ENCODE results near the gene BHMT.

DNA sequence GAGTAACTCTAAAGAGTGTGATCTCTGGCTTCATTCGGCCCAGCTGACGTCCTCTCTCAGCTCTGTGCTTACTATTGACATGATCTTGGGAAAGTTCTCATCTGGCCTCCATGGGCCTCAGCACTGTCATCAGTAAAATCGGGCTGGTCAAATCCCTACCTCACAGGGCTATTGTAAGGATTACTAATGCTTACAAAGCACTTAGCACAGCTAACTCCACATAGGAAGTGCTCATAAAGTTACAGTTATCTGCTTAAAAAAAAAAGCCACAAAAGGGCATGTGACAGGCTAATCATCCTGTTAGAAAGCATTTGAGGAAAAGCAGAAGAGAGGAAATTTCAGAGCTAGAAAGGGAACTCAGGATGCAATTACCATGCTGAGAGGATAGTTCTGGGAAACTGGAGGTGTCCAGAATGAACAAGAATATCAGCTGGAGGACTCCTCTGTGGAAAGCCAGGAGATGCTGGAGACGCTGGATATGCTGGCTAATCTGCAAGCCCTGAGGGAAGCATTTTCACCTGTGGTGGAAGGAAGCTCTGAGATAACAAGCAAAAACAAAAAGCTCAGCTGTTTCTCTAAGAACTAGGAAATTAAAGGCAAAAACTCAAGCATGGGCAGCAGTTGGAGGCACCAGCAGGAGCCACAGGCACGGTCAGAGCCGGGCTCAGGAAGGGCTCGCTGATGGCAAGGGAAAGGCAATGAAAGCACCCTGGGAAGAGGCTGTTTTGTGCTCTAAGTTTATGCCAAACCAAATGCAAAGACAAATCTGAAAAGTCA is 4.4 kb upstream of the BHMT start:
- TF ChIP-seq, protein P1, sequence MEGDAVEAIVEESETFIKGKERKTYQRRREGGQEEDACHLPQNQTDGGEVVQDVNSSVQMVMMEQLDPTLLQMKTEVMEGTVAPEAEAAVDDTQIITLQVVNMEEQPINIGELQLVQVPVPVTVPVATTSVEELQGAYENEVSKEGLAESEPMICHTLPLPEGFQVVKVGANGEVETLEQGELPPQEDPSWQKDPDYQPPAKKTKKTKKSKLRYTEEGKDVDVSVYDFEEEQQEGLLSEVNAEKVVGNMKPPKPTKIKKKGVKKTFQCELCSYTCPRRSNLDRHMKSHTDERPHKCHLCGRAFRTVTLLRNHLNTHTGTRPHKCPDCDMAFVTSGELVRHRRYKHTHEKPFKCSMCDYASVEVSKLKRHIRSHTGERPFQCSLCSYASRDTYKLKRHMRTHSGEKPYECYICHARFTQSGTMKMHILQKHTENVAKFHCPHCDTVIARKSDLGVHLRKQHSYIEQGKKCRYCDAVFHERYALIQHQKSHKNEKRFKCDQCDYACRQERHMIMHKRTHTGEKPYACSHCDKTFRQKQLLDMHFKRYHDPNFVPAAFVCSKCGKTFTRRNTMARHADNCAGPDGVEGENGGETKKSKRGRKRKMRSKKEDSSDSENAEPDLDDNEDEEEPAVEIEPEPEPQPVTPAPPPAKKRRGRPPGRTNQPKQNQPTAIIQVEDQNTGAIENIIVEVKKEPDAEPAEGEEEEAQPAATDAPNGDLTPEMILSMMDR (conservative IDR thresholded peaks at IDR 0.05 in 1 of 2, IDR thresholded peaks at IDR 0.05 in 1 of 2; ENCODE audit: low read depth in 1 of 2, low read length in 2 of 2), result no peak
- no peak for TF ChIP-seq EZH2 (IDR thresholded peaks at IDR 0.05; ENCODE audit: low read length, missing control alignments)

Measured in fibroblast of lung (primary cell).